GM19455 (cell line): ENCODE data around the gene CNTNAP2.

ENCODE experiments used
- ATAC-seq: cut with Tn5 transposase; IDR thresholded peaks from one replicate; pipeline ENCODE4 v1.9.1; 2021; ENCODE audit not compliant: unreplicated experiment

CNTNAP2 gene

DNA sequence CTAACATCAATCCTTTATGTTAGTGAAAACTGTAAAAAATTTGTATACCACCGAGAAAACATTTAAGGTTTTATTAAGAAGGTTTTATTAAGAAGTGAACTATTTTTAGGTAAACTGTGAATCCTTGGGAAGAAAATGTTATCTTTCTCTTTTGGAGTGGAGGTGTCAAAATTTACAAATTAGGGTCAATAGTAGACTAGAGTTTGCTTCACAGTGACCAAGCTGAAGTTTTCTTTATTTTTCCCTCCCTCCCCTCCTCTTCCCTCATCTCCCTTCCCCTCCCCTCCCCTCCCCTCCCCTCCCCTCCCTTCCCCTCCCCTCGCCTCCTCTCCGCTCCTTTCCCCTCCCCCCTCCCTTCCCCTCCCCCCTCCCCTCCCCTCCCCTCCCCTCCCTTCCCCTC is 168.8 kb downstream of the CNTNAP2 start:
- no peak for ATAC-seq

DNA sequence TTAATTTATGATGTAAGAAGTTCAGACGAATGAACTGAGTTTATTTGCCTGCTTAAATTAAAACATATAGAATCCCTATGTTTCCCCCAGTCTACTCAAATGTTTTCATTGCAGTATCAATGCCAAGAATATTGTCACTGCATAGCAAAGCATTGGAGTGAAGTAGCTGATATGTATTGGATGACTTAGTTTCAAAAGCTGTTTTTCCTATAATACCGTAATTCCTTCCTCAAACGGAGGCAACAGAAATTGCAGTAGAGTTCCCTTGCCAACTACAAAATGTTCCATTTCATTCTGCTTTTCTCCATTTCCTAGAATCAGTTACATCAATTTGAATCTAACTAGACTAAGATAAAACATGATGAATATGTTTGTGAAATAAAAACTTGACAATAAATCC is 174.1 kb downstream of the CNTNAP2 start:
- no peak for ATAC-seq

DNA sequence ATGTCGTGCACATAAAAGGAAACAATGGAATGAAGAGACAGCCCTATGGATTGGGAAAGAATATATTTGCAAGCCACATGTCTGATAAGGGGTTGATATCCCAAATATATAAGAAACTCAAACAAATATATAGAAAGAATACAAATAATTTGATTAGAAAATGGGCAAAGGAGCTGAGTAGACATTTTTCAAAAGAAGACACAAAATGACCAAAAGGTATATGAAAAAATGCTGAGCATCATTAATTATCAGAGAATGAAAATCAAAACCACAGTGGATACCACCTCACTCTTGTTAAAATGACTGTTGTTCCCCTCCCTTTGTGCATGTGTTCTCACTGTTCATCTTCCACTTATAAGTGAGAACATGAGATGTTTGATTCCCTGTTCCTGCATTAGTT is 175.3 kb downstream of the CNTNAP2 start:
- no peak for ATAC-seq

DNA sequence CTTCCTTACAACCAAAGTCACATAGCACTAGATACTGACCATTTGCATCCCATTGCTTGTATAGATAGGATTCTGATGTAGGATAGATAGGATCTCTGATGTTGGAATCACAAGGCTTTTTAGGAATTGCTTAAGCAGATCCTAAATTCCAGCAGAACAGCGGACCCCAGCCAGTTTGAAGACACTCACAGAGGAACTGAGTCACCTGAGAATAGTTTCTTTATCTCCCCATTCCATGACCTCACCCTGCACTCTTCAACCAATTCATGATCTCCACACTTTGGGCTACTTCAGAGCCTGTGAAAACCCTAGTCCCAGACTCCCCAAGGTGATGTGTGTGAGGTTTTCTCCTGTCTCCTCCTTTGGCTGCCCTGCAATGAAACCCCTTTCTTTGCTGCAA is 179.4 kb downstream of the CNTNAP2 start:
- no peak for ATAC-seq

DNA sequence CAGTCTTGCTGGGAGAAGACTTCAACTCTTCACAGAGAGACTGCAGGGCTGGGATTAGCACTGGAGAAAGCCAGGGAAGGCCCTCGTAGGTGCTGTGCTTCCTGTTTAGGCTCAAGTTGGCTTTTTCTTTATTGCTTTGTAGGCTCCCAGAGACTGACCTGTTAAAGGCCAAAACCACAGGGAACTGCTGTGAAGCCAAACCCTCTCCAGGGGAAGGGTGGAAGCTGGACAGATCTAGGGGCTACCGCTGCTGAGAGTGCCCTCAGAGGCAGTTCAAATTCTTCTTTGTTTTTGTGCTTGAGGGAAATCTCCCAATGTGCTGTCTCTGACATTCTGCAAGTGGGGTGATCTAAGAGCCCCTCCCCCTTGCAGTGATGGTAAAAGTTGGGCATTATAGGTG is 198.4 kb downstream of the CNTNAP2 start:
- ATAC-seq: no peak

DNA sequence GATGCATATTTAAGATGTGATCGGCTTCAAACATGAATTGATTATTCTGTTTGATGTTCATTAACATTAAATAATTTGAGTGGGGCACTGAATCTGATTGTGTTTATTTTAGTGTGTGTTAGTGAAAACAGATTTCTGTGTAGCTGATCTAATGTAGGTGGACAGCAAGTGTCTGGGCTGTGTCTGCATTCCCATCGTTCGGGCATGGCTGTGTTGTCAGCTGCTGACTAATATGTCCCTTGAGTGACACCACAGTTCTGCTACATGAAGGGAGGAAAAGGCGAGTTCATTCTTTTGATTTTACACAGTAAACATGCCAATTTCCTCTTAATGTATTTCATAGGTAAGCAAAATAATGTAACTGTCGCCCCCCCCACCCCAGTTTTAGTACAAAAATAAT is 203.0 kb downstream of the CNTNAP2 start:
- no peak for ATAC-seq

DNA sequence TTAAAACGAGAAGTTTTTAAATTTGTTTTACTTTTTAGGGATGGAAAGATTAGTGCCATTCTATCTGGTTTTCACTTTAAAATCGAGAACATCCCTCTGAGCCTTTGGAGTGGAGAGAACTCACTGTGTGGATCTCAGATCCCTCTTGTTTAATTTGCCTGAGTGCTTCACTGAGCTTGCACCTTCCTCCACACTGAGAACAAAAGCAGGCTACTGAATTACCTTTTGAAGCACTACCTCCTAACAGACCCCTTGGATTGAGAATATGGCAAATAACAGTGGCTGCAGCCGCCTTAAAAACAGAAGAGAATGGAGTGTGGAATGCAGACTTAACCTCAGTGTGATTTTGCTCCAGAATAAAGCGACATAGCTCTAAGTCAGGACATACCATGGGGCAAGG is 204.7 kb downstream of the CNTNAP2 start:
- ATAC-seq: no peak

DNA sequence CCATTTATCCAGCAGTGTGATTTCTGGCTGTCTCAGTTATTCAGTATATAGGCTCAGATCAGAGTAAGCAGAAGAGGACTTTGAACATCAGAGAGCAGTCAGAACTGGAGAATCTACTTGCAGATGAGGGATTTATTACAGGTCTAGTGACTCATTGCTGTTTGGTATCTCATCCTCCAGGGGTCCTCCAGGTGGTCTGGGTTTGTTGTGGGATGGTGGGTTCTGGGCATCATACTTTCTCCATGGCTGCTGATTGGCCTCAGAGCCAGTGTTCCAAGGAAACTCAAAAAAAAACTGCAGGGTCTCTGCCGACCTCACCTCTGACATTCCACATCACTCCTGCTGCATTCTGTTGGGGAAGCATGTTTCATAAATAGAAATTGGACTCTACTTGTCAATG is 214.8 kb downstream of the CNTNAP2 start:
- ATAC-seq: no peak

DNA sequence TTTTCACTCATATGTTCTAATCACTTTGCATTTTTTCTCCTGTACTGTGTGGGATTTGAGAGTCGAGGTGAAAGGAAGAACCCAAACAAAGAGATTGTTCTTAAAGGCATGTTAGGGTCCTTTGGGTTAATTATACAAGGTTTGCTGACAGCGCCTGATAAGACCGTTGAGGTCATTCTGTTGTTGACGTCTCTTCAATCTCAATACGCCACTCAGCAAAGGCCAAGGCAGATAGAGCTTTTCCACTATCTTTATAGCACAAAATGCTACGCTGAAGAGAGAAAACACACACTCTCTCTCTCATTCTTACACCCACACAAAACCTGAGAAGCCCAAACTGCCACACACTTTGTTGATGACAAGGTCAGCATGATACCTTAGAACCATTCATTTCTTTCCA is 228.7 kb downstream of the CNTNAP2 start:
- ATAC-seq: no peak

DNA sequence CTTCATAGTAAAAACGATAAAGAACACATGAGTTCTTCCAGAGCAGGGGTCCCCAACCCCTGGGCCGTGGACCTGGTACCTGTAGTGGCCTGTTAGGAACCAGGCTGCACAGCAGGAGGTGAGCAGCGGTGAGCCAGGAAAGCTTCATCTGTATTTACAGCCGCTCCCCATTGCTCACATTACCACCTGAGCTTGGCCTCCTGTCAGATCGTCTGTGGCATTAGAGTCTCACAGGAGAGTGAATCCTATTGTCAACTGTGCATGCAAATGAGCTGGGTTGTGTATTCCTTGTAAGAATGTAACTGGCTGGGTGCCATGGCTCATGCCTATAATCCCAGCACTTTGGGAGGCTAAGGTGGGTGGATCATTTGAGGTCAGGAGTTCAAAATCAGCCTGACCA is 229.5 kb downstream of the CNTNAP2 start:
- ATAC-seq: no peak

DNA sequence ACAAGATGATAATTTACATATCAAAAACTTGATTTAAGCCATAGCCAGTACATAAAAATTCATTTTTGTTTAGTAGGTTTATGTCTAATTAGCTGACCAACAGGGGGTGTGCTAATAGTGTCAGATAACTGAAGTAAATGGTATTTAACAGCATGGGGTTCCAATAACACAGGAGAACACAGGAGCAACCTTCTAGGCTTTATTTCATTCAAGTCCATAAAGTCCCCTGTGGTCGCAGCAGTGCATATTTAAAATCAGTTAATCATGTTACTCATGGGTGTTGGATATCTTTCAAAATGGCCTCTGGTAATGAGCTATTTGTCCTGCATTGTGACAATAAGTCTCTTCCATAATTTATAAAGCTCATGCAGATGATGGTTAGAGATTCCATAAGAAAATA is 238.6 kb downstream of the CNTNAP2 start:
- no peak for ATAC-seq

DNA sequence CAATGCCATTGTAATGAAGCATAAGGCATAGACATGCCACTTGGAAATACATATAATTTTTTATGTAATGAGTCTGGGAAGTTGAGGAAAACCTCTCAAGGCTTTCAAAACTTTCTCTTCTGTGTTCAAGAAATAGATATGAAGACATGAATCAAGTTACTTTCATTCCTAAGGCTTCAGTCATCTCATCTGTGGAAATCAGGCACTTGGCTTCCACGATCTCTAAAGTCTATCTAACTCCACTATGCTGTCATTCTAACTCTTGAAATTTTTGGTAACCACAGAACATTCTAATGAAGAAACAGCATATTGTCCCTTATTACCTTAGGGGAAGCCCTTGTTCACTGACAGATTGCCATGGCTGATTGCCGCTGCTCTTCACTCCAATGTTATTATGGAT is 242.6 kb downstream of the CNTNAP2 start:
- no peak for ATAC-seq

DNA sequence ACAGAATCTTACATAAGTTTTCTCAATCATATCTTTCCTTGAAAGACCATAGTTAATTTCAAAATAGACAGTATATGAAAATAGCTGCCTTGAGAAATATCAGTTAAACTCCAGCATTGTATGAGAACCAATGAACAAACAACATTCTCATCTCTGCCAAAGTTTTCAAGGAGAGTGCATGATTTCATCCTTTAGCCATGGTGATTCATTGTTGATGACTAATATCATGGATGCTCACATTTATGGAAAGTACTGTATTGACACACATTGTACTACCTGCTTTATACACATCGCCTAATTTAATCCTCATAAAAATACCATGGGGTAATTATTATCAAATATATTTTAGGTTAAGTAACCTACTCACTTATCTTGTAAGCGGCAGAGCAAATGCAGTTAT is 250.3 kb downstream of the CNTNAP2 start:
- ATAC-seq: no peak

DNA sequence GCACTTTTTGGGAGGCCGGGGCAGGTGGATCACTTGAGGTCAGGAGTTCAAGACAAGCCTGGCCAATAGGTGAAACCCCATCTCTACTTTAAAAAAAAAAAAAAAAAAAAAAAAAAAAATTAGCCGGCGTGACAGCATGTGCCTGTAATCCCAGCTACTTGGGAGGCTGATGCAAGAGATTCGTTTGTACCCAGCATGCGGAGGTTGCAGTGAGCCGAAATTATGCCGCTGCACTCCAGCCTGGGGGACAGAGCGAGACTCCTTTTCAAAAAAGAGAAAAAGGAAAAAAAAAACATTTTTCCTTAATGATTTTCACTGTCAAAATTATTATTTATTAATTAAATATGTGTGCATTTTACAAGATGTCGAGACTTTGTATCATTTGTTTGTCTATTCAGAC is 253.6 kb downstream of the CNTNAP2 start:
- ATAC-seq: no peak

DNA sequence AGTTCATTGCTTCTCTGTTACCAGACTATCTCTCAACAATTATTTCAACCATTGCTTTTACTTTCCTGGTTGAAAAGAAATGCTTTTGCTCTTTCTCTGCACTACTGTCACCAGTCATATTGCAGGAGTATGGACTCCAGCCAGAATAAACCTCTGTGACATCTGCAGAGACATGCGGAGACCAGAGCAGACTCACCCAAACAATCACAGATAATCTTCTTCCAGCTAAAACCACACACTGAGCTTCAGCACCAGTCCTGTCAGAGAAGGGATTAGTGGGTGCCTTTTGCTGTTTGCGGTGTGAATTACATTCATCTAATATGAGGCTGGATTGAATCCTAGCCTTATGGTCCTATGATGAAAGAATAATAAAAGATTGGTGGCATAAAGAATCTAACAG is 258.6 kb downstream of the CNTNAP2 start:
- no peak for ATAC-seq

DNA sequence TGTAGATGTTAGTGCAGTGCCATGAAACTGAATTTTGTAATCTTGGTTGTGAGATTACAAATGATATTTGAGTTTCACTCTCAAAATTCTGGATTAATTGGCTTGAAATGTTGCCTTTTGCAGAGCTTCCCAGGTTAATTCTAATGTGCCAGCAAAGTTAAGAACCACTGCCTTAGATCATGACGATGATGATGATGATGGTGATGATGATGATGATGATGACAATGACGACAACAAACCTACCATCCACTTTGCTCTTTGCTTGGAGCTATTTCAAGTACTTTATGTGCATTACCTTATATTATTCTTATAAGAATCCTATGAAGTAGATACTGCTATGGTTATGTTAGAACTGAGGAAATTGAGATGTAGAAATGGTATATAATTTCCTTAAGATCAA is 261.6 kb downstream of the CNTNAP2 start:
- ATAC-seq: no peak

DNA sequence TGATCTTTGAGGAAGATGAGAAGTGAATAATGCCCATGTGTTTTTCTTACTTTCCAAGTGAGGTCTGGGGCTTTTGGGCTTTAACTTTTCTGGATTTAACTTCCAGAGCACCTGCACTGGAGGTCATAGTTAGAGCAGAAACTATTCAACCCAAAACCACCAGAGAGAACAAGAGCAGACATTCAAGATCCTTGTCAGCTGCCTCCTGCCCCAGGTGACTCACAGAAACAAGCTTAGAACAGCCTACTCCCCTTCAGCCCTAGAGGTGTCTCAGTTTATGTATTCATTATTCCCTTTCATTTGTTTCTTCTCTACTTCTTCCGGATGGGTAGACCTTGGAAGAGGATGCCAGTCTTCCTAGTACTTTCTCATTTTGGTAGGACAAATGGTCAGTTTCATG is 270.5 kb downstream of the CNTNAP2 start:
- ATAC-seq: no peak

DNA sequence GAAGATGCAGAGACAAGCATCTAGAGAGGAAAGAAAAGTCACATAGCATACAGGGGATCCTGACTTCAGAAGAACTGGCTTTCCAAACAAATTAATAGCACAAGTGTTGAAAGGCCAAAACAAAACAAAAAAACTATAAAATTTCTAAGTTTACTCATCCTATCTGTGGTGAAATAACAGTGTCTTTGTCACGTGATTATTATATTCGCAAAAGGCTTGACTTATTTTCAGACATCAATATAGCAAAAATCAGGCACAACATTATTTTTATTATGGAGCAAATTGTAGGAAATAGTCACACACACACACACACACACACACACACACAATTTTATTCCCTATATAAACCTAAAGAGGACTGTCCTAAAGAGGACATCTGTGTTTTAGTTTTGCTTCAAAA is 272.3 kb downstream of the CNTNAP2 start:
- no peak for ATAC-seq

DNA sequence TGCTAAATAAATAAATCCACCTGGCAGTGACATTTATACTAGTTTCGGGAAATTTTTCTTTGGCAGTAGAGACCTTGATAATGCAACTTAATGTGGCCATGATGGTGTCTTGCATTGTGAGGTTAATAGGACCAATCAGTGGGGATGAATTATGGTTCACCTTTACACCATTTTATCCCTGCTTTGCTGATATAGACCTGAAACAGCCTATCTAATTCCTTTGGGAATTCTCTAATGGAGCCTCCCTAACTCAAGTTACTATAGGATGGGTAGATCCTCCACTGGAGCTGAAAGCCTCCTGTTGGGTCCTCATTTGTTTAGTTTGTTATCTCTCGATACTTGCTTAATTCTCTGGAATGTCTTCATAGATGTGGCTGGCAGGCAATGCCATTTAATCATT is 276.7 kb downstream of the CNTNAP2 start:
- no peak for ATAC-seq

DNA sequence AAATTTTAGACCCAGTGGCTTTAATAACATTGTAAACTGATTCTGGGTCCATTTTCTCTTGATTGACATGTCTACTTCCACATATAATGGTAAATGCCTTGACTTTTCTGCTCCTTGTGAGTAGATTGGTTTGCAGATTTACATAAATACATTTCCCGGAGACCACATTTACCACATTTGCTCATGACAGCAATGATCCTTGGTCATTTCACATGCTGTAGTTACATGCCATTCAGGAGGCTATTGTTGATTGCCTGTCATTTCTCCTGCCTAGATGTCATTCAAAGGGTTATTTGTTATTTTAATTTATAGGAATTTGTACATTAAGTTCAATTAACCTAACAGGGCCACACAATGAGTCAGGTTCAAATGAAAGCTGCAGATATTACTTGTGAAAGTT is 280.5 kb downstream of the CNTNAP2 start:
- ATAC-seq: no peak

DNA sequence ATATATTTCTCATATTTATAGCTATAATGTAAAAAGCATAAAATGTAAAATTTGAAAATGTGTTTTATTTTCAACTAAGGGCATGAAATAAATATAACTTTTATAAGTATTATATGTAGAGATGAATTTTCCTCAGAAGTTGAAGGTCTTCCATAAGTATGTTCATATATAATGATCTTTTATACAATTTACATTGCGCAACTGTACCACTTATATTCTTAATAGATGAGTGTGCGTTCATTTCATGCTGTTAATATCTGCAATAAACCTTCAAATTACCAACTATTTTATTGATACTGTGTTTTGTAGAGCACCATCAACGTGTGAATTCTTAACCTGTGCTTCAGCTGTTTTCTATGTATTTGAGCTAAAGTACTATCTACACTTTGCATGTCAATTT is 285.3 kb downstream of the CNTNAP2 start:
- no peak for ATAC-seq

DNA sequence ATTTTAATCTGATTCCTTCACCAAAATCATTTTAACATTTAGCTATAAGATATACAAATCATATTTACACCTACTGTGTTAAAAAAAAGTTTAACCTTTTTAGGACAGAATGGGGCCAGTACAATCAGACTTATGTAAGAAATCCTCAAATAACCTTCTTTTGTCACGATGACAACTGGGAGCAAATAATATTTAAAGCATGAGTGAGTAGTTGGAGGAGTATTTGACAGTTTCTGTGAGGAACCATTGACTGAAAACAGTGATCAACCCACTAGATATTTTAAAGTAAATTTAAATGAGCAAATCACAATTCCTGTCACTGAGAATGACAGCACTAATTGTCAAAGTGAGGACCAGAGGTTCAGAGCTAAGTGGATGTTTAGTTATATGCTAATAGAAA is 289.1 kb downstream of the CNTNAP2 start:
- no peak for ATAC-seq

DNA sequence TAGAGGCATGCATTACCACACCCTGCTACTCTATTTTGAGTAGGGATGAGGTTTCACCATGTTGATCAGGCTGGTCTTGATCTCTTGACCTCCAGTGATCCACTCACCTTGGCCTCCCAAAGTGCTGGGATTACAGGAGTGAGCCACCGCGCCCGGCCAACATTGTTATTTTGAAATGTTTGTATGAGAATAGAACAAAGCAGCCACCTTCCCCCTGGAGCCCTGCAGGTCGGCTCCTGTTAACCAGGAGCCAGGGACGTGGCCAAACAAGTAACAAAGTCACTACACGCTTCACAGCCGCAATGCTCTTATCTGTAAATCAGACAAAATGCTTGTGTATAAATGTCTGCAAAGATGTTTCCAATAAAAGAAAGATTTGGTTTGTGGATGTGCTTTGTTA is 295.4 kb downstream of the CNTNAP2 start:
- ATAC-seq: no peak

DNA sequence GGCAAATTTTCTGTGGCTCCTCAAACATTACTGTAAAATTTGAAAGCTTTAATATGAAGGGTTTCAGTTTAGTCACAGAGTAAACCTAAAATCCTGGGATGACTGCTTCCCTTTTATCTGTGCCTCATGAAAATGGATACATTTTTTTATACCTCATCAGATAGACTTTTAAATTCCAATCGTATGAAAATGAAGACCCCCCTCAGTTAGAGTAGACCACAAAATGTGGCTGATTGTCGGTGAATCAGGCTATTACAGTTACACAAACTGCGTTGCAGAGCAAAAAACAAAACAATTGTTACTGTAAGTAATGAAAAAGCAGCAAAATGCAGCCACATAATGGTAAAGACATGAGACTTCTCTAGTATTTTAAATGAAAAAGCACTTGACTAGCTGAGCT is 296.2 kb downstream of the CNTNAP2 start:
- no peak for ATAC-seq
